Ovary (tissue), 9 donors: ENCODE data around the gene NLRC5. TPM values are rescaled to one million over a fixed set of nuclear protein-coding genes. Genes with fewer than 3 reads are reported as not detected.
A peak's percentile ranks its signal among the peaks of the same experiment; 100 is the strongest.

ENCODE experiments used
- DNase-seq, 5 donors: peaks; one replicate each; pipeline ENCODE4 v3.0.0-alpha.2; 2019 to 2020
- H3K27ac ChIP-seq, 2 donors: fragments of 200-600 bp; one replicate each; pipeline versions ENCODE4 v1.5.1 to v1.8.0; 2019 to 2022
- H3K27me3 ChIP-seq: fragments of 200-600 bp; one replicate; pipeline ENCODE4 v1.8.0; 2022
- H3K36me3 ChIP-seq: fragments of 200-600 bp; sonication (generic); one replicate; pipeline ENCODE4 v1.5.1; 2019
- H3K4me1 ChIP-seq: one replicate; pipeline ENCODE4 v1.8.1; 2013; ENCODE audit warnings: mild to moderate bottlenecking, moderate library complexity; ENCODE audit not compliant: insufficient read depth
- H3K4me3 ChIP-seq: fragments of 200-600 bp; sonication (generic); one replicate; pipeline ENCODE4 v1.5.1; 2017
- H3K9me3 ChIP-seq, 2 donors: fragments of 200-600 bp in 1 of 2; sonication (generic) in 1 of 2; one replicate each; pipeline versions ENCODE4 v1.5.1 to v1.8.1; 2013 to 2019; ENCODE audit warnings: mild to moderate bottlenecking in 1 of 2, moderate library complexity in 1 of 2
- EP300 ChIP-seq: sonication (generic); formaldehyde crosslinking; IDR thresholded peaks from one replicate; pipeline ENCODE4 v1.6.1; 2017; ENCODE audit warnings: antibody characterized with exemption
- POLR2A ChIP-seq: fragments of 450-650 bp; IDR thresholded peaks from one replicate; pipeline ENCODE4 v1.6.1; 2017; ENCODE audit warnings: antibody characterized with exemption, mild to moderate bottlenecking, moderate library complexity
- WGBS, 3 donors: extraction: QIAGEN DNeasy Blood & Tissue Kit in 1 of 3; methylation state at CpG; one replicate each; pipeline versions ENCODE4 v1.1.5 to v1.1.7; 2013 to 2017; 5-methylcytosine and 5-hydroxymethylcytosine counted together
- intact Hi-C, 4 donors: fragments of 100-400 bp; cut with DNase I; formaldehyde crosslinking; loops; one replicate each; pipeline versions ENCODE4 v1.11.0 to v1.15.1; 2022 to 2023
- polyA plus RNA-seq, 2 donors: library from polyadenylated mRNA; stranded (reverse); fragments of 200-250 nt in 1 of 2; fragments of 350-450 nt in 1 of 2; fragmentation: Illumina TruSeq in 1 of 2; extraction: RNeasy Lipid Tissue Mini Kit (QIAGEN cat#74804) in 1 of 2; gene quantifications; one replicate each; pipeline ENCODE4 v1.2.3, GENCODE V29; 2013 to 2014
- total RNA-seq, 7 donors: library from RNA; depleted of rRNA in 2 of 7; stranded (reverse); fragments of >200 nt in 2 of 7; fragmentation: NEBNext Ultra II Directional in 3 of 7; extraction: Animal tissue kit (Norgen Biotek cat#: 25700) in 3 of 7; gene quantifications; one replicate each; pipeline versions ENCODE4 v1.1.0 to v1.2.4, GENCODE V29; 2016 to 2023
- TF ChIP-seq, protein P1 (sequence below), 3 donors: fragments of 450-650 bp in 2 of 3; fragments of 200-600 bp in 1 of 3; IDR thresholded peaks; one replicate each; pipeline versions ENCODE4 v1.5.1 to v1.8.0; 2016 to 2022; ENCODE audit warnings: antibody characterized with exemption in 3 of 3, mild to moderate bottlenecking in 1 of 3
- donor health status: DM: no; HTN: no; CAD: no; lungs with moderate emphysema.
- donor health status: DM: no; HTN: no; CAD: no.
- donor health status: Bipolar disorder and iron deficiency.
- donor health status: DM: yes; HTN: yes; CAD: no.
- donor health status: DM: no; HTN: no; CAD: no.
- donor health status: DM: yes; HTN: yes; CAD: no.

NLRC5 gene
- total and polyA plus RNA-seq, 9 donors: 6.0 to 29.9 (median 14.7) TPM

DNA sequence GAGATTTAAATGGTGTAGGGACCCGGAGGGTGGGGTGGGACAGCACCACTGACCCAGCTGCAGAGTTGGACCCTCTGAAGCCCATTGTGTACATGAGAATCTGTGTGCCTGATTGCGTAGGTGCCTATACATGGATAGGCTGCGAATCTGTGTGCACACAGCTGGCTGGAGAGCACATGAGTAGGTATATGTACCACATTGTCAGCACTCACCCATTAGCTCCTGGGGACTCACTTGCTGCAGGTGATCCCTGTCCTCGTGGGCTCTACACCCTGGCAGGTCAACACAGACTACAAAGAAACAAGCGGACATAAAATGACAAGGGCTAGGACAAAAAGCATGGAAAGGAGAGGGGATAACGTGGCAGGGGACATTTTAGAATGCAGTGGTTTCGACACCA is 38.9 kb upstream of the NLRC5 start:
- intact Hi-C loops: loop anchor here in 3 of 4 donors (5.0 kb wide), 1 partner anchor 83 kb away; the partner anchor contains the start of gene SLC12A3 (in 3 of the 3)
- no peak for TF ChIP-seq POLR2A
- no peak for TF ChIP-seq EP300
- TF ChIP-seq, protein P1, sequence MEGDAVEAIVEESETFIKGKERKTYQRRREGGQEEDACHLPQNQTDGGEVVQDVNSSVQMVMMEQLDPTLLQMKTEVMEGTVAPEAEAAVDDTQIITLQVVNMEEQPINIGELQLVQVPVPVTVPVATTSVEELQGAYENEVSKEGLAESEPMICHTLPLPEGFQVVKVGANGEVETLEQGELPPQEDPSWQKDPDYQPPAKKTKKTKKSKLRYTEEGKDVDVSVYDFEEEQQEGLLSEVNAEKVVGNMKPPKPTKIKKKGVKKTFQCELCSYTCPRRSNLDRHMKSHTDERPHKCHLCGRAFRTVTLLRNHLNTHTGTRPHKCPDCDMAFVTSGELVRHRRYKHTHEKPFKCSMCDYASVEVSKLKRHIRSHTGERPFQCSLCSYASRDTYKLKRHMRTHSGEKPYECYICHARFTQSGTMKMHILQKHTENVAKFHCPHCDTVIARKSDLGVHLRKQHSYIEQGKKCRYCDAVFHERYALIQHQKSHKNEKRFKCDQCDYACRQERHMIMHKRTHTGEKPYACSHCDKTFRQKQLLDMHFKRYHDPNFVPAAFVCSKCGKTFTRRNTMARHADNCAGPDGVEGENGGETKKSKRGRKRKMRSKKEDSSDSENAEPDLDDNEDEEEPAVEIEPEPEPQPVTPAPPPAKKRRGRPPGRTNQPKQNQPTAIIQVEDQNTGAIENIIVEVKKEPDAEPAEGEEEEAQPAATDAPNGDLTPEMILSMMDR (IDR thresholded peaks at IDR 0.05): no peak
- 88 to 93% (median 89%) methylated on average over 7 of the region's 7 CpGs for WGBS, 3 donors

DNA sequence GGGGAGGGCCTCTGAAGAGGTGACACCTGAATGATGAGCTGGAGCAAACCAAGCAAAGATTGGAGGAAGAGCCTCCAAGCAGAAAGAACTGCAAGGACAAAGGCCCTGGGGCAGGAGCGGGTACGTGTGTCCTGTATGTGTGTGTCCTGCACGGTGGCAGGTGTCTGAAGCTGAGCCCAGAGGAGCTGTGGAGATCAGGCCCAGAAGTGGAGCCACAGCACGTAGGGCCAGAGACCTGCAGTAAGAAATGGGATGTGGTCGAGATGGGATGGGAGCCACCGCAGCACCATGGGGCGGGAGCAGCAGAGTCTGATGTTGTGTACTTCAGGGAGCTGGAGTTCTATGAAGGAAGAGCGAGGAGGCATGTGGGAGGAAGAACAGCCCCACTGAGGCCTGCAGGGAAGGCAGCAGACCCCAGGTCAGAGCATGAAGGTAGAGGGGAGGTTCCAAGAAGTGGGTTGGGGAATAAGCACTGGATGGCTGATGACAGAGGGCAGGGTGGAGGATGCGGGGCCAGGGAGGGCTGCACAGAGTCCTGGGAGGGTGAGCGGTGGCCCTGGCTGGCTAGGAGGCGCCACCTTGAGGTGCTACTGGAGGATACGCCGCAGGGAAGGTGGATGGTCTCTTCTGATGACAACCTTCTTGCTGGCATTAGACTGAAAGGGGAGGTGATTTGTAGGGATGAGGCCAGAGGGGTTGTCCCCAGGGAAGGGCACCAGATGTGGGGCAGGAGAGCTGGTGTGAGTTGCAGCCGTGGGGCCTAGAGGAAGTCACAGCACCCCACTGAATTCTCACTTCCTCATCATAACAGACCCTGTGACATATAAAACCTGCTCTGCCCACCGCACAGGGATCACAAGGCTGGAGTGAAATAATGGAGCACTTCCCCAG is 38.2 kb upstream of the NLRC5 start:
- no peak overlapping the region for H3K4me3 ChIP-seq
- H3K36me3 ChIP-seq: no peaks in the 10 kb centered on the region
- no peak overlapping the region for H3K27ac ChIP-seq
- TF ChIP-seq POLR2A: no peak
- no peak for TF ChIP-seq EP300
- TF ChIP-seq, protein P1 (IDR thresholded peaks at IDR 0.05): peak in 2 of 3 donors; percentile 28 to 42
- H3K9me3 ChIP-seq: no peaks in the 10 kb centered on the region
- no peaks in the 10 kb centered on the region for H3K27me3 ChIP-seq
- intact Hi-C loops: loop anchor here in 3 of 4 donors (5.0 kb wide), 1 partner anchor 84 kb away; the partner anchor contains the start of gene SLC12A3 (in 3 of the 3)
- 56 to 62% (median 57%) methylated on average over 15 of the region's 15 CpGs for WGBS, 3 donors
- DNase-seq: peak; percentile 39 to 73 (median 52)
- no peaks in the 10 kb centered on the region for H3K4me1 ChIP-seq

More for the DNA sequence above, 38.9 kb upstream of the NLRC5 start:
- Histone ChIP-seq H3K36me3 (no peaks in the 10 kb centered on the region), H3K4me3 (no peak overlapping the region), H3K27me3 (no peaks in the 10 kb centered on the region), H3K9me3 (no peaks in the 10 kb centered on the region), H3K4me1 (peaks cover 1% of the 10 kb centered on the region), H3K27ac (no peak overlapping the region)
- DNase-seq: no peak

DNA sequence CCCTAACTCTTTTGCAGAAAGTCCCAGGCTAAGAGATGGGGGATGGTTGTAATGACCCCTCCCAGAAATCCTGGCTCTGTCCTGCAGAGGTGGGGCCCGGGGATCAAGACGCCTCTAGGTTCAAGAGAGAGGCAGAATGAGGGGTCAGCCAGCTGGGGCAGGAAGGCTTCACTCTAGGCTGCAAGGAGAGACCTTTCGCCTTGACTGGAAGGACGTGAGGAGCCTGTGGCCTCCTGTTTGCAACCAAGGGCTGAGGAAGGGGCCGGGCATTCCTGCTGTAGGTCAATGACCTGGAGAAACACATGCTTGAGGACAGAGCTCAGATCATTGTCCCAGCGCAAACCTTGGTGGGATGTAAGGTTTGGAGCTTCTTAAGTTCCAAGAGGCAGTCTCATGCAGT is 36.4 kb upstream of the NLRC5 start:
- Histone ChIP-seq H3K9me3 (no peaks in the 10 kb centered on the region), H3K4me1 (no peaks in the 10 kb centered on the region), H3K27ac (no peak overlapping the region), H3K4me3 (no peak overlapping the region), H3K27me3 (no peaks in the 10 kb centered on the region), H3K36me3 (no peaks in the 10 kb centered on the region)
- TF ChIP-seq POLR2A (no peak), EP300 (no peak)
- TF ChIP-seq, protein P1 (IDR thresholded peaks at IDR 0.05): no peak
- peak in 1 of 5 donors; percentile 21 for DNase-seq
- intact Hi-C loops: loop anchor here in 3 of 4 donors (5.0 kb wide), 1 partner anchor 86 kb away; the partner anchor contains the start of gene SLC12A3 (in 3 of the 3)
- WGBS, 3 donors: 81 to 92% (median 85%) methylated on average over 6 of the region's 6 CpGs

DNA sequence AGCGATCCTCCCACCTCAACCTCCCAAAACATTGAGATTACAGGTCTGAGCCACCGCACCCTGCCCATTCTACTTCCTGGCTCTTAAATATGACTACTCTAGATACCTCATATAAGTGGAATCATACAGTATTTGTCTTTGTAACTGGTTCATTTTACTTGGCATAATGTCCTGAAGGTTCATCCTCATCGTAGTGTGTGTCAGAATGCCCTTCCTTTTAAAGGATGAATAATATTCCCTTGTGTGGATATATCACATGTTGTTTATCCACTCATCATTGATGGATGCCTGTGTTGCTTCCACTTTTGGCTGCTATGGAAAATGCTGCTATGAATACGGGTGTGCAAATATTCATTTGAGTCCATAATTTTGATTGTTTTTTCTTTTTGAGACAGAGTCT is 33.3 kb upstream of the NLRC5 start:
- H3K27me3 ChIP-seq: no peaks in the 10 kb centered on the region
- peaks cover 5% of the 10 kb centered on the region for H3K4me1 ChIP-seq
- no peak overlapping the region for H3K4me3 ChIP-seq
- 89 to 91% (median 90%) methylated on average over 4 of the region's 4 CpGs for WGBS, 3 donors
- no peak overlapping the region for H3K27ac ChIP-seq
- H3K36me3 ChIP-seq: no peaks in the 10 kb centered on the region
- intact Hi-C loops: no loop called here
- H3K9me3 ChIP-seq: no peaks in the 10 kb centered on the region
- DNase-seq: no peak
- TF ChIP-seq, protein P1 (IDR thresholded peaks at IDR 0.05): no peak
- TF ChIP-seq EP300 (no peak), POLR2A (no peak)
